ENCODE results near the gene TANC2. TPM values are rescaled to one million over a fixed set of nuclear protein-coding genes. Genes with fewer than 3 reads are reported as not detected.

TANC2 gene
- total RNA-seq, 1 donor from 2014 or later: 3.8 TPM

DNA sequence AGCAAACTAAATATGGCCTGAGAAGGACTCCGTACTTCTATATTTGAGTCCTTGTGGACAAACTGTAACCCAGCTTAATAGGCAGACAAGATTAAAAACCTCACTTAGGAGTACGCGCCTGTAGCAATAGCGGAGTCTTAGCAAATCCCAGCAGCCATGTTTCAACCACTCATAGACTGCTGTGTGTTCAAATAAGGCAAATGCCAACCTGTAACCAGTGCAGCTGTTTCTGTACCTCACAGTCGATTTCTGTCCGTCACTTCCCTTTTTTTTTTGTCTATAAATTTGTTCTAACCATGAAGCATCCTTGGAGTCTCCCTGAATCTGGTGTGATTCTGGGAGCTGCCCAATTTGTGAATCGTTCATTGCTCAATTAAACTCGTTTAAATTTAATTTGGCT, 30.2 kb downstream of the TANC2 start:
- TF ChIP-seq, protein P1, sequence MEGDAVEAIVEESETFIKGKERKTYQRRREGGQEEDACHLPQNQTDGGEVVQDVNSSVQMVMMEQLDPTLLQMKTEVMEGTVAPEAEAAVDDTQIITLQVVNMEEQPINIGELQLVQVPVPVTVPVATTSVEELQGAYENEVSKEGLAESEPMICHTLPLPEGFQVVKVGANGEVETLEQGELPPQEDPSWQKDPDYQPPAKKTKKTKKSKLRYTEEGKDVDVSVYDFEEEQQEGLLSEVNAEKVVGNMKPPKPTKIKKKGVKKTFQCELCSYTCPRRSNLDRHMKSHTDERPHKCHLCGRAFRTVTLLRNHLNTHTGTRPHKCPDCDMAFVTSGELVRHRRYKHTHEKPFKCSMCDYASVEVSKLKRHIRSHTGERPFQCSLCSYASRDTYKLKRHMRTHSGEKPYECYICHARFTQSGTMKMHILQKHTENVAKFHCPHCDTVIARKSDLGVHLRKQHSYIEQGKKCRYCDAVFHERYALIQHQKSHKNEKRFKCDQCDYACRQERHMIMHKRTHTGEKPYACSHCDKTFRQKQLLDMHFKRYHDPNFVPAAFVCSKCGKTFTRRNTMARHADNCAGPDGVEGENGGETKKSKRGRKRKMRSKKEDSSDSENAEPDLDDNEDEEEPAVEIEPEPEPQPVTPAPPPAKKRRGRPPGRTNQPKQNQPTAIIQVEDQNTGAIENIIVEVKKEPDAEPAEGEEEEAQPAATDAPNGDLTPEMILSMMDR (IDR thresholded peaks at IDR 0.05): no peak
- H3K36me3 ChIP-seq: no peaks in the 10 kb centered on the region
- intact Hi-C loops (cut with DNase I): no loop called here

DNA sequence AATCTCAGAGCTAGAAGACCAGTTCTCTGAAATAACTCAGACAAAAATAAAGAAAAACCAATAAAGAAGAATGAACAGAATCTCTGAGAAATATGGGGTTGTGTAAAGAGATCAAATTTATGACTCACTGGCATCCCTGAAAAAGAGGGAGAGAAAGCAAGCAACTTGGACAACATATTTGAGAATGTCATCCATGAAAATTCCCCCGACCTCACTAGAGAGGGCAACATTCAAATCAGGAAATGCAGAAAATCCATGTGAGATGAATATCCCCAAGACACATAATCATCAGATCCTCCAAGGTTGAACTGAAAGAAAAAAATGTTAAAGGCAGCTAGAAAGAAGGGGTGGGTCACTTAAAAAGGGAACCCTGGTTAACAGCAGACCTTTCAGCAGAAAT, 32.1 kb downstream of the TANC2 start:
- Histone ChIP-seq H3K4me3 (no peak overlapping the region), H3K27me3 (no peaks in the 10 kb centered on the region), H3K27ac (no peak overlapping the region), H3K9me3 (no peaks in the 10 kb centered on the region), H3K36me3 (no peaks in the 10 kb centered on the region), H3K4me1 (no peaks in the 10 kb centered on the region)
- intact Hi-C loops (cut with DNase I): no loop called here
- TF ChIP-seq, protein P1 (IDR thresholded peaks at IDR 0.05): no peak
- no peak for DNase-seq (ENCODE audit: low spot score in 2 of 2)

More for the DNA sequence above, 30.2 kb downstream of the TANC2 start:
- Histone ChIP-seq H3K4me1 (no peaks in the 10 kb centered on the region), H3K9me3 (no peaks in the 10 kb centered on the region), H3K27ac (no peak overlapping the region), H3K4me3 (no peak overlapping the region), H3K27me3 (no peaks in the 10 kb centered on the region)
- DNase-seq (ENCODE audit: low spot score in 2 of 2): no peak

DNA sequence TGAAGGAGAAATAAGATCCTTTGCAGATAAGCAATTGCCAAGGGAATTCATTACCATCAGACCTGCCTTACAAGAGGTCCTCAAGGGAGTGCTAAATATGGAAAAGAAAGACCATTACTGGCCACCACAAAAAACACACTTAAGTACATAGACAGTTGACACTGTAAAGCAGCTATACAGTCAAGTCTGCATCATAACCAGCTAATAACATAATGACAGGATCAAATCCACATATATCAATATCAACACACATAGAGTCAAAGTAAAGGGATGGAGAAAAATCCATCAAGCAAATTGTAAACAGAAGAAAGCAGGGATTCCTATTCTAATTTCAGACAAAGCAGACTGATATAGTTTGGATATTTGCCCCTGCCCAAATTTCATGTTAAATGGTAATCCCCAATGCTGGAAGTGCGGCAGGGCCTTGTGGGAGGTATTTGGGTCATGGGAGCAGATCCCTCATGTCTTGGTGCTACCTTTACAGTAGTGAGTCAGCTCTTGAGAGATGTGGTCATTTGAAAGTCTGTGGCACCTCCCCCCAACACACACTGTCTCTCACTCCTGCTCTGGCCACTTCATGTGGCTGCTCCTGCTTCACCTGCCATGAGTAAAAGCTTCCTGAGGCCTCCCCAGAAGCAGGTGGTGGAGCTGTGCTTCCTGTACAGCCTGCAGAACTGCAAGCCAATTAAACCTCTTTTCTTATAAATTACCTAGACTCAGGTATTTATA, 32.8 kb downstream of the TANC2 start:
- H3K27ac ChIP-seq: no peak overlapping the region
- no peaks in the 10 kb centered on the region for H3K9me3 ChIP-seq
- no peaks in the 10 kb centered on the region for H3K4me1 ChIP-seq
- no peaks in the 10 kb centered on the region for H3K27me3 ChIP-seq
- no peaks in the 10 kb centered on the region for H3K36me3 ChIP-seq
- intact Hi-C loops (cut with DNase I): no loop called here
- no peak for DNase-seq (ENCODE audit: low spot score in 2 of 2)
- no peak overlapping the region for H3K4me3 ChIP-seq
- TF ChIP-seq, protein P1 (IDR thresholded peaks at IDR 0.05): no peak

DNA sequence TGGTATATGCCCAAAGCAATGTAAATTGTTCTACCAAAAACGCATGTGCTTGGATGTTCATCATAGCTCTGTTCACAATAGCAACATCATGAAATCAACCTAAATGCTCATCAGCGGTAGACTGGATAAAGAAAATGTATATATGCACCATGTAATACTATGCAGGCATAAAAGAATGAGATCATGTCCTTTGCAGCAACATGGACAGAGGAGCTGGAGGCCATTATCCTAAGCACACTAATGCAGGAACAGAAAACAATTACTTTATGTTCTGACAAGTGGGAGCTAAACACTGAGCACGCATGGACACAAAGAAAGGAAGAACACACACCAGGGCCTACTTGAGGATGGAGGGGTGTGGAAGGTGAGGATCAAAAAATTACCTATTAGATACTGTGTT, 33.7 kb downstream of the TANC2 start:
- H3K4me3 ChIP-seq: no peak overlapping the region
- no peaks in the 10 kb centered on the region for H3K9me3 ChIP-seq
- no peaks in the 10 kb centered on the region for H3K36me3 ChIP-seq
- no peaks in the 10 kb centered on the region for H3K27me3 ChIP-seq
- no peak overlapping the region for H3K27ac ChIP-seq
- intact Hi-C loops (cut with DNase I): no loop called here
- H3K4me1 ChIP-seq: no peaks in the 10 kb centered on the region
- TF ChIP-seq, protein P1 (IDR thresholded peaks at IDR 0.05): no peak
- DNase-seq (ENCODE audit: low spot score in 2 of 2): no peak

DNA sequence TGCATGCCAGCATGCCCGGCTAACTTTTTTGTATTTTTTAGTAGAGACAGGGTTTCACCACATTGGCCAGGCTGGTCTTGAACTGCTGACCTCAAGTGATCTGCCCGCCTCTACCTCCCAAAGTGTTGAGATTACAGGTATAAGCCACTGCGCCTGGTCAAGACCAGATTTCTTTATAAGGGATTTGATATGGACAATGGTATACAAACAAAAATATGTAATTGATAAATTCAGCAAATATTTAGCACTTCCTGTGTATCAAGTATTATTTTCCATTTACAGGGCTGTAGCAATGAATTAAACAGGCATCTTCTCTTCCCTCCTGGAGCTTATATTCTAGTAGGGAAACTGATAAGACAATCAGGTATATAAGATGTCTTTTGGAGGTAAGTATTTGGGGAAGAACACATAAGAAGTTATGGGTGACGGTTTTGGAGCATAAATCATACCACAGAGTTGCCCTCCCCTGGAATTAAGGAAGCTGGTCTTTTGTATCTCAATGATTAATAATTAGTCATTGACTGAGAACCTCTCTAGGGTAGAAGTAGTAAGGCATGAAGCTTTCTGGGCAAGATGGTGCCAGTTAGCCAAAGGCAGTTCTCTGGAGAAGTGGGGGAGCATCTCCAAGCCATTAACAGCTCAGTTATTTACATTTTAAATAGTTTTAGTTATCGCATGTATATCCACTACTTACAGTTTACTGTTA, 35.8 kb downstream of the TANC2 start:
- no peak for DNase-seq (ENCODE audit: low spot score in 2 of 2)
- Histone ChIP-seq H3K27ac (no peak overlapping the region), H3K27me3 (no peaks in the 10 kb centered on the region), H3K36me3 (no peaks in the 10 kb centered on the region), H3K4me3 (no peak overlapping the region), H3K9me3 (no peaks in the 10 kb centered on the region), H3K4me1 (no peaks in the 10 kb centered on the region)
- intact Hi-C loops (cut with DNase I): no loop called here
- TF ChIP-seq, protein P1 (IDR thresholded peaks at IDR 0.05): no peak
